ENCODE measurements around the gene ANKS1A.
A peak's percentile ranks its signal among the peaks of the same experiment; 100 is the strongest.

The ANKS1A gene

GRCh38 chr6:34945317-34945716 lies 56.3 kb downstream of the ANKS1A start:
- no peak overlapping the region for H3K4me3 ChIP-seq (ENCODE audit: low read length)
- TF ChIP-seq CTCF (IDR thresholded peaks at IDR 0.05; ENCODE audit: insufficient read depth, low read depth, low read length, missing control alignments): no peak
- DNase-seq (ENCODE audit: low read depth): no peak

GRCh38 chr6:34947561-34947960 lies 58.5 kb downstream of the ANKS1A start:
- peak; percentile 67 for DNase-seq (ENCODE audit: low read depth)
- no peak overlapping the region for H3K4me3 ChIP-seq (ENCODE audit: low read length)
- TF ChIP-seq CTCF (IDR thresholded peaks at IDR 0.05; ENCODE audit: insufficient read depth, low read depth, low read length, missing control alignments): no peak

GRCh38 chr6:34949636-34950035 lies 60.6 kb downstream of the ANKS1A start:
- DNase-seq (ENCODE audit: low read depth): no peak
- TF ChIP-seq CTCF (IDR thresholded peaks at IDR 0.05; ENCODE audit: insufficient read depth, low read depth, low read length, missing control alignments): no peak
- H3K4me3 ChIP-seq (ENCODE audit: low read length): no peak overlapping the region

GRCh38 chr6:34950849-34951248 lies 61.8 kb downstream of the ANKS1A start:
- no peak for TF ChIP-seq CTCF (IDR thresholded peaks at IDR 0.05; ENCODE audit: insufficient read depth, low read depth, low read length, missing control alignments)
- DNase-seq (ENCODE audit: low read depth): no peak
- no peak overlapping the region for H3K4me3 ChIP-seq (ENCODE audit: low read length)

GRCh38 chr6:34951731-34952130 lies 62.7 kb downstream of the ANKS1A start:
- no peak for DNase-seq (ENCODE audit: low read depth)
- no peak overlapping the region for H3K4me3 ChIP-seq (ENCODE audit: low read length)
- TF ChIP-seq CTCF (IDR thresholded peaks at IDR 0.05; ENCODE audit: insufficient read depth, low read depth, low read length, missing control alignments): no peak

GRCh38 chr6:34953061-34954025 lies 64.3 kb downstream of the ANKS1A start:
- peak; percentile 76 for DNase-seq (ENCODE audit: low read depth)
- TF ChIP-seq CTCF (IDR thresholded peaks at IDR 0.05; ENCODE audit: insufficient read depth, low read depth, low read length, missing control alignments): no peak
- H3K4me3 ChIP-seq (ENCODE audit: low read length): no peak overlapping the region

GRCh38 chr6:34955442-34955841 lies 66.4 kb downstream of the ANKS1A start:
- no peak for TF ChIP-seq CTCF (IDR thresholded peaks at IDR 0.05; ENCODE audit: insufficient read depth, low read depth, low read length, missing control alignments)
- H3K4me3 ChIP-seq (ENCODE audit: low read length): no peak overlapping the region

More at GRCh38 chr6:34955442-34955841, 66.4 kb downstream of the ANKS1A start:
- DNase-seq (ENCODE audit: low read depth): no peak
